Lung (tissue), 12 donors: ENCODE measurements around the gene CELF2. TPM values are rescaled to one million over a fixed set of nuclear protein-coding genes. Genes with fewer than 3 reads are reported as not detected.

Source experiments
- ATAC-seq: fragments of 200-7000 bp; cut with Tn5 transposase; one replicate; pipeline ENCODE4 v1.9.1; 2020; ENCODE audit warnings: moderate number of reproducible peaks; ENCODE audit not compliant: insufficient read depth, low FRiP score
- DNase-seq, 3 donors: peaks; one replicate each; pipeline ENCODE4 v3.0.0-alpha.2; 2013 to 2017
- H3K27ac ChIP-seq, 2 donors: one replicate each; pipeline ENCODE4 v1.5.1; 2013; ENCODE audit warnings: mild to moderate bottlenecking in 2 of 2, moderate library complexity in 2 of 2, control low read depth in 1 of 2, inconsistent platforms in 1 of 2, low read depth in 1 of 2, low read length in 1 of 2
- H3K27me3 ChIP-seq, 3 donors: one replicate each; pipeline ENCODE4 v1.5.1; 2013; ENCODE audit warnings: low read length in 2 of 3; ENCODE audit not compliant: control insufficient read depth in 3 of 3, insufficient read depth in 3 of 3
- H3K36me3 ChIP-seq, 4 donors: one replicate each; pipeline ENCODE4 v1.5.1; 2013; ENCODE audit warnings: low read length in 4 of 4, mild to moderate bottlenecking in 1 of 4, moderate library complexity in 1 of 4; ENCODE audit not compliant: control insufficient read depth in 4 of 4, insufficient read depth in 4 of 4
- H3K4me1 ChIP-seq, 5 donors: one replicate each; pipeline ENCODE4 v1.5.1; 2013; ENCODE audit warnings: low read length in 5 of 5, mild to moderate bottlenecking in 2 of 5, moderate library complexity in 1 of 5; ENCODE audit not compliant: control insufficient read depth in 5 of 5, insufficient read depth in 5 of 5
- H3K4me3 ChIP-seq: one replicate; pipeline ENCODE4 v1.5.1; 2013; ENCODE audit warnings: mild to moderate bottlenecking, control low read depth, moderate library complexity
- H3K9ac ChIP-seq, 2 donors: one replicate each; pipeline ENCODE4 v1.5.1; 2013; ENCODE audit warnings: low read length in 2 of 2, control low read depth in 1 of 2; ENCODE audit not compliant: insufficient read depth in 1 of 2
- H3K9me3 ChIP-seq, 4 donors: one replicate each; pipeline ENCODE4 v1.5.1; 2013; ENCODE audit warnings: low read length in 3 of 4, mild to moderate bottlenecking in 1 of 4, moderate library complexity in 1 of 4; ENCODE audit not compliant: control insufficient read depth in 4 of 4, insufficient read depth in 3 of 4
- CTCF ChIP-seq: IDR thresholded peaks from 2 replicates; pipeline ENCODE4 v1.5.1; 2012; ENCODE audit warnings: mild to moderate bottlenecking; ENCODE audit errors: control extremely low read depth, extremely low read depth
- WGBS, 2 donors: extraction: QIAGEN DNeasy Blood & Tissue Kit; methylation state at CpG; one replicate each; pipeline ENCODE4 v1.1.7; 2013; 5-methylcytosine and 5-hydroxymethylcytosine counted together
- polyA plus RNA-seq, 2 donors: library from polyadenylated mRNA; stranded (reverse); fragments of 200-250 nt; gene quantifications; one replicate each; pipeline ENCODE4 v1.2.1, GENCODE V29; 2013
- total RNA-seq, 2 donors: library from RNA; depleted of rRNA in 1 of 2; stranded (reverse); fragments of >200 nt in 1 of 2; gene quantifications; one replicate each; pipeline ENCODE4 v1.2.1, GENCODE V29; 2014 to 2021
- donor health status: control.
- donor health status: control.
- donor health status: Bipolar disorder and iron deficiency.
- donor health status: healthy.
- donor health status: DM: yes; HTN: yes; CAD: no.

The CELF2 gene
- total and polyA plus RNA-seq, 4 donors = 13.6 to 115 (median 63.7) TPM

- TF ChIP-seq CTCF = no peak
- H3K27me3 ChIP-seq = no peaks in the 10 kb centered on the region
- H3K9me3 ChIP-seq = peaks cover 0 to 2% (median 0%) of the 10 kb centered on the region in 4 donors
- 78 to 82% methylated on average over 10 of the region's 10 CpGs for WGBS, 2 donors
- peaks cover 0 to 17% (median 6%) of the 10 kb centered on the region in 5 donors for H3K4me1 ChIP-seq
- peaks cover 0 to 16% (median 4%) of the 10 kb centered on the region in 4 donors for H3K36me3 ChIP-seq
- H3K9ac ChIP-seq = no peak overlapping the region
- ATAC-seq (no peak), DNase-seq (peak in 1 of 3 donors; percentile 12)
- H3K4me3 ChIP-seq = no peak overlapping the region
- H3K27ac ChIP-seq = no peak overlapping the region
These were observed 231.6 kb downstream of the CELF2 start for GRCh38 chr10:11249152-11249807.

GRCh38 chr10:11249808-11250195 is 232.1 kb downstream of the CELF2 start:
- peaks cover 0 to 16% (median 4%) of the 10 kb centered on the region in 4 donors for H3K36me3 ChIP-seq

GRCh38 chr10:11250304-11250703 is 232.6 kb downstream of the CELF2 start:
- DNase-seq = no peak
- H3K36me3 ChIP-seq = peaks cover 0 to 18% (median 5%) of the 10 kb centered on the region in 4 donors

More at GRCh38 chr10:11249808-11250195, 232.1 kb downstream of the CELF2 start:
- H3K27me3 ChIP-seq = no peaks in the 10 kb centered on the region
- no peak for TF ChIP-seq CTCF
- 85 to 88% methylated on average over 2 of the region's 2 CpGs for WGBS, 2 donors
- H3K27ac ChIP-seq = no peak overlapping the region
- H3K4me1 ChIP-seq = peaks cover 0 to 17% (median 6%) of the 10 kb centered on the region in 5 donors
- peaks cover 0 to under 1% (median 0%) of the 10 kb centered on the region in 4 donors for H3K9me3 ChIP-seq
- no peak for ATAC-seq
- no peak overlapping the region for H3K9ac ChIP-seq
- no peak overlapping the region for H3K4me3 ChIP-seq
- DNase-seq = peak in 2 of 3 donors; percentile 33 to 41

More at GRCh38 chr10:11250304-11250703, 232.6 kb downstream of the CELF2 start:
- 91 to 96% methylated on average over 5 of the region's 5 CpGs for WGBS, 2 donors
- Histone ChIP-seq H3K27me3 (no peaks in the 10 kb centered on the region), H3K9me3 (no peaks in the 10 kb centered on the region), H3K4me1 (peaks cover 0 to 17% (median 6%) of the 10 kb centered on the region in 5 donors), H3K9ac (no peak overlapping the region), H3K4me3 (no peak overlapping the region), H3K27ac (no peak overlapping the region)
- no peak for ATAC-seq
- no peak for TF ChIP-seq CTCF
